Spinal cord (tissue), 10 donors: ENCODE data around the gene GJB2. TPM values are rescaled to one million over a fixed set of nuclear protein-coding genes. Genes with fewer than 3 reads are reported as not detected.

Experiments
- DNase-seq, 6 donors: peaks; one replicate each; pipeline versions ENCODE4 v3.0.0 to v3.0.0-alpha.2; 2013 to 2015; ENCODE audit warnings: low spot score in 6 of 6, low read depth in 4 of 6
- H3K27ac ChIP-seq: one replicate; pipeline ENCODE4 v1.5.1; 2013; ENCODE audit warnings: low read depth, low read length, control low read depth
- H3K27me3 ChIP-seq: one replicate; pipeline ENCODE4 v1.6.1; 2013; ENCODE audit warnings: low read length; ENCODE audit not compliant: control insufficient read depth, insufficient read depth
- H3K36me3 ChIP-seq: one replicate; pipeline ENCODE4 v1.6.1; 2013; ENCODE audit warnings: low read length; ENCODE audit not compliant: control insufficient read depth, insufficient read depth
- H3K4me1 ChIP-seq: one replicate; pipeline ENCODE4 v1.6.1; 2013; ENCODE audit warnings: low read length; ENCODE audit not compliant: control insufficient read depth, insufficient read depth
- H3K4me3 ChIP-seq: one replicate; pipeline ENCODE4 v1.5.1; 2013; ENCODE audit warnings: low read depth, low read length, control low read depth
- H3K9me3 ChIP-seq: one replicate; pipeline ENCODE4 v1.6.1; 2013; ENCODE audit warnings: low read length; ENCODE audit not compliant: control insufficient read depth, insufficient read depth
- WGBS: methylation state at CpG from one replicate; pipeline ENCODE4 v1.1.5; 2013; ENCODE audit warnings: missing lambda C conversion rate; ENCODE audit not compliant: insufficient coverage; 5-methylcytosine and 5-hydroxymethylcytosine counted together
- long read RNA-seq, 4 donors: transcript quantifications; one replicate each; lab custom pipeline, GENCODE V29; 2026
- polyA plus RNA-seq, 2 donors: library from polyadenylated mRNA; unstranded; fragments of 120-200 nt; gene quantifications; one replicate each; pipeline ENCODE4 v1.2.1, GENCODE V29; 2013; ENCODE audit not compliant: insufficient read length in 2 of 2
- total RNA-seq, 2 donors: library from RNA; depleted of rRNA in 1 of 2; stranded (reverse); fragments of 120-200 nt in 1 of 2; fragments of >200 nt in 1 of 2; gene quantifications; one replicate each; pipeline versions ENCODE4 v1.2.3 to v1.2.4, GENCODE V29; 2013 to 2014
- donor health status: healthy.

GJB2 gene
- total RNA-seq, result 100 to 1,000 TPM in 1 of 2 donors, 10 to 100 TPM in 1; 54.0 to 343 TPM
- polyA plus RNA-seq, result 10 to 100 TPM in 1 of 2 donors, 1 to 10 TPM in 1; 5.5 to 99.1 TPM
- long read RNA-seq, donor 1, transcript GJB2-201 (1 exons, 2,318 nt), result minor isoform, 57 of 138 reads
- long read RNA-seq, donor 1, transcript GJB2-202 (2 exons, 2,290 nt), result major isoform, 81 of 138 reads
- long read RNA-seq, donor 1, partial matches to known transcripts, result 0 of 138 reads
- long read RNA-seq, donor 1, other reads (novel, unspliced or antisense), result 0 of 138 reads
- long read RNA-seq, donor 2, partial matches to known transcripts, result 0 of 2 reads
- long read RNA-seq, donor 2, other reads (novel, unspliced or antisense), result 0 of 2 reads
- long read RNA-seq, donor 3, partial matches to known transcripts, result 0 of 1 reads
- long read RNA-seq, donor 3, other reads (novel, unspliced or antisense), result 0 of 1 reads
- long read RNA-seq, donor 4, partial matches to known transcripts, result 0 of 1 reads
- long read RNA-seq, donor 4, other reads (novel, unspliced or antisense), result 0 of 1 reads

- no peaks in the 10 kb centered on the region for H3K9me3 ChIP-seq
- peaks cover 67% of the 10 kb centered on the region for H3K27me3 ChIP-seq
- under 1% methylated on average over 36 of the region's 39 CpGs for WGBS
- peaks cover 23% of the 10 kb centered on the region for H3K4me1 ChIP-seq
- H3K36me3 ChIP-seq, result no peaks in the 10 kb centered on the region
- H3K4me3 ChIP-seq, result peak within 1 kb of the TSS; percentile 24
- H3K27ac ChIP-seq, result peak within 1 kb of the TSS; percentile 7
- peak in 1 of 6 donors; percentile 44 for DNase-seq
Observed at GRCh38 chr13:20192836-20193161, at the start of gene GJB2. Gene GJB2, minus strand, starts transcription at chr13:20192938. Its CDS starts 3,357 bp downstream, at chr13:20189581.

- H3K4me1 ChIP-seq, result no peaks in the 10 kb centered on the region
- no peaks in the 10 kb centered on the region for H3K27me3 ChIP-seq
- DNase-seq, result no peak
- WGBS, result 86% methylated on average over 2 of the region's 2 CpGs
- no peaks in the 10 kb centered on the region for H3K36me3 ChIP-seq
- no peaks in the 10 kb centered on the region for H3K9me3 ChIP-seq
- H3K27ac ChIP-seq, result no peak overlapping the region
- no peak overlapping the region for H3K4me3 ChIP-seq
Observed at GRCh38 chr13:20241593-20241992, 48.9 kb upstream of the GJB2 start.

GRCh38 chr13:20239748-20240147, 47.0 kb upstream of the GJB2 start:
- Histone ChIP-seq H3K27ac (no peak overlapping the region), H3K27me3 (peaks cover 2% of the 10 kb centered on the region), H3K4me3 (no peak overlapping the region), H3K4me1 (no peaks in the 10 kb centered on the region), H3K9me3 (no peaks in the 10 kb centered on the region), H3K36me3 (no peaks in the 10 kb centered on the region)
- 86% methylated on average over 5 of the region's 6 CpGs for WGBS
- DNase-seq, result no peak

- H3K27ac ChIP-seq, result no peak overlapping the region
- peak overlapping the region; percentile 14 for H3K4me3 ChIP-seq
- H3K4me1 ChIP-seq, result peaks cover 15% of the 10 kb centered on the region
- H3K36me3 ChIP-seq, result no peaks in the 10 kb centered on the region
- no peaks in the 10 kb centered on the region for H3K9me3 ChIP-seq
- H3K27me3 ChIP-seq, result peaks cover 34% of the 10 kb centered on the region
- WGBS, result 4% methylated on average over 7 of the region's 25 CpGs
- DNase-seq, result no peak
Observed at GRCh38 chr13:20232556-20233277, 40.0 kb upstream of the GJB2 start.

GRCh38 chr13:20231839-20232555, 39.3 kb upstream of the GJB2 start, which contains the start of gene GJB6:
Gene GJB6, minus strand, starts transcription at chr13:20232319. Its CDS starts 8,839 bp downstream, at chr13:20223480.
- under 1% methylated on average over 84 of the region's 85 CpGs for WGBS
- Histone ChIP-seq H3K4me3 (peak within 1 kb of the TSS; percentile 36), H3K4me1 (peaks cover 15% of the 10 kb centered on the region), H3K27me3 (peaks cover 34% of the 10 kb centered on the region), H3K27ac (peak within 1 kb of the TSS; percentile 52), H3K36me3 (no peaks in the 10 kb centered on the region), H3K9me3 (no peaks in the 10 kb centered on the region)
- peak in 1 of 6 donors; percentile 35 for DNase-seq

GRCh38 chr13:20230913-20231838, 38.4 kb upstream of the GJB2 start:
- DNase-seq, result peak in 1 of 6 donors; percentile 9
- Histone ChIP-seq H3K27ac (peak overlapping the region; percentile 52), H3K36me3 (no peaks in the 10 kb centered on the region), H3K4me1 (peaks cover 15% of the 10 kb centered on the region), H3K9me3 (no peaks in the 10 kb centered on the region), H3K27me3 (peaks cover 34% of the 10 kb centered on the region), H3K4me3 (peak overlapping the region; percentile 36)
- WGBS, result 28% methylated on average over 28 of the region's 30 CpGs

- Histone ChIP-seq H3K27me3 (peaks cover 22% of the 10 kb centered on the region), H3K36me3 (no peaks in the 10 kb centered on the region), H3K4me3 (no peak overlapping the region), H3K9me3 (no peaks in the 10 kb centered on the region), H3K27ac (no peak overlapping the region), H3K4me1 (peaks cover 15% of the 10 kb centered on the region)
- no peak for DNase-seq
- 59% methylated on average over 3 of the region's 6 CpGs for WGBS
Observed at GRCh38 chr13:20227730-20228129, 35.0 kb upstream of the GJB2 start.

GRCh38 chr13:20227288-20227687, 34.5 kb upstream of the GJB2 start:
- Histone ChIP-seq H3K36me3 (no peaks in the 10 kb centered on the region), H3K27ac (no peak overlapping the region), H3K9me3 (no peaks in the 10 kb centered on the region), H3K4me1 (peaks cover 11% of the 10 kb centered on the region), H3K4me3 (no peak overlapping the region), H3K27me3 (peaks cover 17% of the 10 kb centered on the region)
- no peak for DNase-seq
- WGBS, result 92% methylated on average over 8 of the region's 8 CpGs
